GM19438 (cell line): ENCODE measurements around the gene SPINDOC.
"Not testable (repeated sequence)": the region's sequence is repeated elsewhere in the genome, so short reads cannot be mapped to it uniquely, and the experiment has no call there.

Experiments
- ATAC-seq: cut with Tn5 transposase; IDR thresholded peaks from one replicate; pipeline ENCODE4 v1.9.1; 2021; ENCODE audit warnings: low read depth; ENCODE audit not compliant: unreplicated experiment

SPINDOC gene

GRCh38 chr11:63783925-63784592 lies 29.2 kb upstream of the SPINDOC start:
- no peak for ATAC-seq

- no peak for ATAC-seq
These were observed 27.4 kb upstream of the SPINDOC start for GRCh38 chr11:63785823-63786222.

- no peak for ATAC-seq
These were observed 21.6 kb upstream of the SPINDOC start for GRCh38 chr11:63791495-63792167.

- ATAC-seq, result no peak
These were observed 20.1 kb upstream of the SPINDOC start for GRCh38 chr11:63793161-63793560.

- no peak for ATAC-seq
These were observed 18.2 kb upstream of the SPINDOC start for GRCh38 chr11:63795066-63795465.

- ATAC-seq, result no peak
These were observed 12.3 kb upstream of the SPINDOC start for GRCh38 chr11:63800921-63801320.

- no peak for ATAC-seq
These were observed 10.4 kb upstream of the SPINDOC start for GRCh38 chr11:63802637-63803414.

- no peak for ATAC-seq
These were observed 9.0 kb upstream of the SPINDOC start for GRCh38 chr11:63804259-63804658.

- ATAC-seq, result no peak
These were observed 7.3 kb upstream of the SPINDOC start for GRCh38 chr11:63805844-63806415.

GRCh38 chr11:63810383-63810782 lies 2.9 kb upstream of the SPINDOC start:
- ATAC-seq, result not testable (repeated sequence)

- no peak for ATAC-seq
These were observed 1.7 kb upstream of the SPINDOC start for GRCh38 chr11:63811522-63811921.

GRCh38 chr11:63813563-63814382 lies 517 bp downstream of the SPINDOC start:
- ATAC-seq, result peak; percentile 42

- ATAC-seq, result no peak
These were observed 1.1 kb downstream of the SPINDOC start for GRCh38 chr11:63814383-63814736.

- no peak for ATAC-seq
These were observed 2.9 kb downstream of the SPINDOC start for GRCh38 chr11:63816166-63816565.

GRCh38 chr11:63816732-63817131 lies 3.5 kb downstream of the SPINDOC start:
- ATAC-seq, result no peak

GRCh38 chr11:63817758-63818498 lies 4.7 kb downstream of the SPINDOC start:
- ATAC-seq, result no peak

- ATAC-seq, result no peak
These were observed 5.4 kb downstream of the SPINDOC start for GRCh38 chr11:63818609-63819008.

GRCh38 chr11:63821411-63821810 lies 8.2 kb downstream of the SPINDOC start:
- ATAC-seq, result no peak

GRCh38 chr11:63826471-63827190 lies 13.4 kb downstream of the SPINDOC start:
- no peak for ATAC-seq
